HEK293 (cell line): Measurements from ENCODE around the gene PNCK.

Source experiments
- KLF7 ChIP-seq: fragments of 450-650 bp; formaldehyde crosslinking; IDR thresholded peaks from 2 replicates; pipeline ENCODE4 v1.5.1; 2016; ENCODE audit warnings: missing biosample characterization, missing genetic modification characterization, borderline replicate concordance
- SCRT2 ChIP-seq: fragments of 450-650 bp; formaldehyde crosslinking; IDR thresholded peaks from 2 replicates; pipeline ENCODE4 v1.5.1; 2016; ENCODE audit warnings: missing biosample characterization, missing genetic modification characterization
- ZFP3 ChIP-seq: fragments of 450-650 bp; formaldehyde crosslinking; IDR thresholded peaks from 2 replicates; pipeline ENCODE4 v1.5.1; 2016; ENCODE audit warnings: low read depth, missing biosample characterization, missing genetic modification characterization
- TF ChIP-seq, protein P1 (sequence below): fragments of 450-650 bp; formaldehyde crosslinking; IDR thresholded peaks from 2 replicates; pipeline ENCODE4 v1.5.1; 2016; ENCODE audit warnings: missing biosample characterization, missing genetic modification characterization
- TF ChIP-seq, protein P2 (sequence below): fragments of 450-650 bp; formaldehyde crosslinking; IDR thresholded peaks from 2 replicates; pipeline ENCODE4 v1.5.1; 2017; ENCODE audit warnings: missing biosample characterization, missing genetic modification characterization

DNA sequence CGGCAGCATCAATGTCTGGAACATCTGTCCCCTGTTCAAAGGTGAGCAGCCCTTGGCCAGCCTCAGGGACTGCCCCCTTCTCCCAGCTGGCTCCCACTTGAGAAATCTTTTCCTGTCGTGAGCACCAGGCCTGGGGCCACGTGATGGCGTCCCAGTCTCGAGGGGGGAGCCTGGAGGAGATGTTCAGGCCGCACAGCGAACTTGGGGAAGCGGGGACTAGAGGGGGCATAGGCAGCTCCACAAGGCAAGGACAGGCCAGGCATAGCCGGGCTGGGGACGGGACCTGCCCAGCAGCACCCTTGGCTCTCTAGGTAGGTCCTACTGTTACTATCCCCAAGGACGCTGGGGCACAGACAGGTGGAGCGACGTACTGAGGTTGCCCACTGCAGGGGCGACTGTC lies 16.9 kb upstream of the PNCK start:
- TF ChIP-seq KLF7: no peak
- TF ChIP-seq, protein P1, sequence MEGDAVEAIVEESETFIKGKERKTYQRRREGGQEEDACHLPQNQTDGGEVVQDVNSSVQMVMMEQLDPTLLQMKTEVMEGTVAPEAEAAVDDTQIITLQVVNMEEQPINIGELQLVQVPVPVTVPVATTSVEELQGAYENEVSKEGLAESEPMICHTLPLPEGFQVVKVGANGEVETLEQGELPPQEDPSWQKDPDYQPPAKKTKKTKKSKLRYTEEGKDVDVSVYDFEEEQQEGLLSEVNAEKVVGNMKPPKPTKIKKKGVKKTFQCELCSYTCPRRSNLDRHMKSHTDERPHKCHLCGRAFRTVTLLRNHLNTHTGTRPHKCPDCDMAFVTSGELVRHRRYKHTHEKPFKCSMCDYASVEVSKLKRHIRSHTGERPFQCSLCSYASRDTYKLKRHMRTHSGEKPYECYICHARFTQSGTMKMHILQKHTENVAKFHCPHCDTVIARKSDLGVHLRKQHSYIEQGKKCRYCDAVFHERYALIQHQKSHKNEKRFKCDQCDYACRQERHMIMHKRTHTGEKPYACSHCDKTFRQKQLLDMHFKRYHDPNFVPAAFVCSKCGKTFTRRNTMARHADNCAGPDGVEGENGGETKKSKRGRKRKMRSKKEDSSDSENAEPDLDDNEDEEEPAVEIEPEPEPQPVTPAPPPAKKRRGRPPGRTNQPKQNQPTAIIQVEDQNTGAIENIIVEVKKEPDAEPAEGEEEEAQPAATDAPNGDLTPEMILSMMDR (tag by site-specific recombination): no peak
- TF ChIP-seq, protein P2, sequence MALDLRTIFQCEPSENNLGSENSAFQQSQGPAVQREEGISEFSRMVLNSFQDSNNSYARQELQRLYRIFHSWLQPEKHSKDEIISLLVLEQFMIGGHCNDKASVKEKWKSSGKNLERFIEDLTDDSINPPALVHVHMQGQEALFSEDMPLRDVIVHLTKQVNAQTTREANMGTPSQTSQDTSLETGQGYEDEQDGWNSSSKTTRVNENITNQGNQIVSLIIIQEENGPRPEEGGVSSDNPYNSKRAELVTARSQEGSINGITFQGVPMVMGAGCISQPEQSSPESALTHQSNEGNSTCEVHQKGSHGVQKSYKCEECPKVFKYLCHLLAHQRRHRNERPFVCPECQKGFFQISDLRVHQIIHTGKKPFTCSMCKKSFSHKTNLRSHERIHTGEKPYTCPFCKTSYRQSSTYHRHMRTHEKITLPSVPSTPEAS (tag by site-specific recombination): no peak
- no peak for TF ChIP-seq ZFP3
- no peak for TF ChIP-seq SCRT2
